CD4-positive, alpha-beta T cell treated with Interleukin-17A for 4 hours (primary cell): ENCODE data around the gene C12orf42.

Experiments used
- DNase-seq: peaks from one replicate; pipeline ENCODE4 v3.0.0-alpha.2; 2020; ENCODE audit warnings: mixed read lengths

C12orf42 gene

DNA sequence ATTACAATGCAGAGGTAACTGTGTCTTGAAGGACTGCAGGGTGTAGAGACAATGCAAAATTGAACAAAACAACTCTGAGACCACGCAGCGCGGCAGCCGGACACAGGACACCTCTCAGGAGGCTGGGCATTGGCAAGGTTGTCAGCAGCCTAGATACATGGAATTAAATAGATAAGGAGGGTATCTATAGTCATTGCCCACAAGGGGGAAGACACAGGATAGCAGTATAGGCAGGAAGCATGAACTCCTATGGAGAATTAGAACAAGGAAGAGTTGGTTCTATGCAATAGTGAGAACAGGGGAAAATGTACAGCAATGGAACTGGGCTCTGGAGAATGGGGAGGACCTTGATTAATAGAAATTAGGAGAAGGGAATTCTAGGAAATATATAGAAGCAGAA, 164.1 kb downstream of the C12orf42 start:
- no peak for DNase-seq

DNA sequence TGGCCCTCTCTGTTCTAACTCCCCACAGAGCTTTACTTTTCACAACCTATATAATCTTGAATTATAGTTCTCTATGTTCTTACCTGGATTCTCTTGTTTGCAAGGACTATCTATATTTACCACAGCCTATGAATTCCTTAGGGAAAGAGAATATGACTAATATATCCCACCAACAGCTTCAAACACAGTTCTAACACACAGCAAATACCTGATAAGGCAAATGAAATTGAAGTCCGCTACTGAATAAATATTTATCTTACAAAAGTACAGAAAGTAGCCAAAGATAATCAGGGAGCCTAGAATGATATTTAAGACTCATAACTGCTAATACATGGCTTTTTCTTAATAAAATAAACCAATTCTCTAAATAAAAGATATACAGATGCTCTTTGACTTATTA, 165.1 kb downstream of the C12orf42 start:
- DNase-seq, result no peak

GRCh38 chr12:103327676-103328075, 168.1 kb downstream of the C12orf42 start:
- no peak for DNase-seq

DNA sequence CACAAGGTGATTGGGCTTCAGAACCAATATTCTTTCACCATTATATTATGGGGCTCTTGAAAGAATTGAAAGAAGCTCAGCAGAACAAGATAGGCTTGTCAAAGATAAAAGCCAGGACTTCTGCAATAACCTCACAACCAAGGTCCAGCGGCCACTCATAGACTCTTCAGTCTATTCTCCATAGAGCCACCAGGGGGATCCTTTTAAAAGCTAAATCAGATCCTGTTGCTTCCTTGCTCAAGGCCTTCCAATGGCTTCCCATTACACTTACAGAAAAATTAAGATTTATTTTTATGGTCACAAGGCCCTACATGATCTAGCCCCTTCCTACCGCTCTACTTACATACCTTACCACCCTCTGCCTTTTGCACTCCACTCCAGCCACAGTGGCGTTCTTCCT, 169.6 kb downstream of the C12orf42 start:
- no peak for DNase-seq

DNA sequence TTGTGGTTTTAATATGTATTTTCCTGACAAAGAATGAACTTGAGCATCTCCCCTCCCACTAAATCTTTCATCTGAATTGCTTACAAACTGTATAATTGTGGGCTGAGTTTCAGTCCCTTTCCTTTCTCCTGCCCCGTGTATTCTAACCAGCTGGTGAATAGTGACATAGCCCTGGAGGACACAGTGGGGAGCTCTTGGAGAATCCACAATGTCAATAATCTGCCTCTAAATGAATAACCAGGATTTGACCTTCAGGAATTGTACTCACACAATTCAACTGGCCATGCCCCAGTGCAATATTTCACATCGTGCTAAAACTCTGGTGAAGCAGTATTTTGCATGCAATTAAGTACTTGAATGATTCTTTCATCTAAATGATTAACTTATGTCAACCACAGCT, 177.2 kb downstream of the C12orf42 start:
- DNase-seq, result no peak

DNA sequence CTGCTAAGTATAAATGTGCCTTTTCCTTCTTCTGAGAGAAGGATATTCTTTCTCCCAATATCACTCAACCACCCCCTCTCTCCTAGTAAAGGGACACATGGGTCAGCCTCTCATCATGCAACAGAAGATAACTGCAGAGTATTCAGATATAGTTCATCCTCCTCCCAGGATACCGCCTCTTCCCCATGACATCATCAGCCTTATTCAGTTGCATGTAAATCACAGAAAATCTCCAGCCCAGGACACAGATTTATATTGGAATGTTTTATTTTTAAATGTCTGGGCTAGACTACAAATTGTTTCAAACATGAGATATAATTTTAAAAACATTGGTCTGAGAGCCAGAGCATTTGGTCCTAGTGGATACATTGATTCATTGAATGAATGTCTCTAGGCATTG, 178.5 kb downstream of the C12orf42 start:
- no peak for DNase-seq

GRCh38 chr12:103314786-103315185, 181.0 kb downstream of the C12orf42 start:
- no peak for DNase-seq

GRCh38 chr12:103313894-103314293, 181.9 kb downstream of the C12orf42 start:
- DNase-seq, result no peak

GRCh38 chr12:103312742-103313354, 182.9 kb downstream of the C12orf42 start:
- no peak for DNase-seq

DNA sequence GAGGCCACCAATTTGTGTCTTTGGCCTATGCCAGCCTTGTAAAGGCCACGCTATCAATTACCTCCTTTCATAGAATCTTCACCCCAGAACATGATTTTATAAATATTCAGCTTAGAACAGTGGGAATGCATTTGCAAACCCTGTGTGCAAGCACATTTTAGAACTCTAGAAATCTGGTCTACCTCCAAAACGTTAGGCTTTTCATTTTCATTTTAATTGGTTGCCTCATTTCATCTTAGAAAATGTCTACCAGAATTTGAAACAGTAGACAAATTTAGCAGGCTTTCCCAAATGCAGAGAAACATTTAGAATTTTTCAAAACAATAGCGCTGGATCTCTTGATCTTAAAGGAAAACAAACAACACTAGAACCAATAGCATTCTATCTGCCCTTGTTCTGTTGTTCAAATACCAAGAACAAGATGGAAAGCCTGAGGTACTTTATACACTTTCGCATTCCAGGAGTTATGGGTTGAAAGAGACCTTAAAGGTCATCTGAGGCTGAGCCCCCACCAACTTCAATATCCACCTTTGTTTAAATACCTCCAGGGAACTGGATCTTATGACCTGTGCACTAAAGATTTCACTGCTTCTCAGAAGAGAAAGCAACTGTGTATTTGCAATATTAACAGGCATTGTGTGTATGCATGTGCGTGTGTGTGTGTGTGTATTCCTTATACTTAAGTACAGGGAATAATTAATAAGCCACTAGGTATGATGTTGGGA, 185.1 kb downstream of the C12orf42 start:
- no peak for DNase-seq

DNA sequence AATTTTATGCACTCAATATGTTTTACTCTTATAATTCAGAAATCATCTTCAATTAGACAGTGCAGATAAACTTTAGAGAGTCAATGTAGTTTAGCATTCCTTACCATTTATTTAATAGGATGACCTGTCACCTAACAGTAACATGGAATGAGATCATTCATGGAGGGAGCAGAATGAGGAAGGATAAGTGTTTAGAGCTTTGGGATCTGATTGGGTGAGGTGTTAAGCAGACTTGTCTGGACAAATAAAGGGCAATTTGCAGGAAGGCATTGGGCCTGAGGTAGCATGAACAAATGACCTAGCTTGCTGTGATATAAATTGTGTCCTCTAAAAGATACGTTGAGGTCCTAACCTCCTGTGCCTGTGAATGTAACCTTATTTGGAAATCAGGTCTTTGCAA, 187.4 kb downstream of the C12orf42 start:
- no peak for DNase-seq

DNA sequence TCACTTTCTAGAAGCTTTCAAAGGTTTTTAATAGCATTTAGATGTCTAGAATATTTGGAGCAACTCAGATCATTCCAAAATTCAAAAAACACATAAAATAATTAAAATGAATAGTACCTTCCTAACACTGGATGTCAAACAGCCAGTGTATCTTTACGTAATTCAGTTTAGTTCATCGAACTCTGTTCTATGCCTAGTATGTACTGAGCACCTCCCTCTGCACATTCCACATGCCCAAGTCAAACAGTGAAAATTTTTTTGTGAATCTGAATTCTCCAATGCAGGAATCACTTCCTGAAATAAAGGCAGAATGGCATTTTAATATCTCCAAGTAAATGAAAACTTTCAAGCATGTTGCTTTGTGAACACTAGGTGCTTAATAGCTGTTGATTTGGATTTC, 192.3 kb downstream of the C12orf42 start:
- no peak for DNase-seq

DNA sequence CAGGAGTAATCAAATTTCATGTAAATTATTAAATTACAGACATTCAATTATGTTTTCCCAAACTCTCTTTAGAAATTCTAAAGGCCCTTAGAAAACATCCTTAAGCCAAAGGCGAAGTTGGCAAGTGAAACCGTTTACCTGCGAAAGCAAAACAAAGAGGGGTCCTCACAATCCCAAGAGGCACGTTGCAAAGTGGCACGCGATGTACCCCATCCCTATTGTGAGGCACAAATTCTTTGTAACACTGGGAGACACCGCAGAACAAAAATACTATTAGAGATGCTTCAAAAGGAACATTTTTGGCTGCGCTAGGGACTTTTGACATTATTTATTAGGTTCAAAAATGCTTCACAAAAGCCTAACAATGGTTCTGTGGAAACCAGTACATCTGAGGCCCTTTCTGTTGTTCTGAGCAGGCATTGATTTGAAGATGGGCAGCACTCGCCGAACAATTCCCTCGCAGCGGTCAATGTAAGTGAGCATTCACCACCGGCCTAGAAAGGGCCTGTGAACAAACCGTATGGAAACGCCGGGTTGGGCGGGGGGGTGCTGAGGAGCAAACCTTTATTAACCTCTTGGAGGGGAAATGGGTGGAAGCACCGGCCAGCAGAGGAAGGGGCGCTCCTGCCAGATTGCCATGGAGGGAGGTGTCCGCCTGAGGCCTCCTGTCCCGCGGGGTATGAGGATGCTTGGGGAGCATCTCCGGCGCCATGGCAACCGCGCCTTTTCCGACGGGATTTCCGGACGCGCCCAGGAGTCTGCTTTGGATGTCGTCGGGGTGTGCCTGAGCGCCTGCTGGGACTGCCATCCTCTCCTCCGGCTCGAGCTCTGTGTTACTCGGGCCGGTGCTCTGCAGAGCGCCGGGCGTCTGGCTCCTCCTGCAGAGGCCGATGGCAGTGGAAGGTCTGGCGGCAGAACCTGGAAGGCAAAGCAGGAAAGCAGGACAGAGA, 193.9 kb downstream of the C12orf42 start:
- DNase-seq, result no peak

GRCh38 chr12:103288016-103288415, 207.8 kb downstream of the C12orf42 start:
- no peak for DNase-seq

DNA sequence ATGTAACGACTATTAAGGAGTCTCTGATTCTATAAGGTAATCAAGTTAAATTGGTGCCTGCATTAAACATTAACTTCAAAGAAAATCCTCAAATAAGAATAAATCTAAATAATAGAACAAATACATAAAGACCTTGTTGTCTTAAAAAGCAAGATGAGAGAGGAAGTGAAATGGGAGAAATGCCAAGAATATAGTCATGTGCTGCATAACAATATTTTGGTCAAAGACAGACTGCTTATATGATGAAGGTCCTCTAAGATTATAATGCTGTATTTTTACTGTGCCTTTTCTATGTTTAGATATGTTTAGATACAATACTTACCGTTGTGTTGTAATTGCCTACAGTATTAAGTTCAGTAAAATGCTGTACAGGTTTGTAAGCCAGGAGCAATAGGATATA, 213.6 kb downstream of the C12orf42 start:
- DNase-seq, result no peak

- no peak for DNase-seq
These were observed 216.3 kb downstream of the C12orf42 start for GRCh38 chr12:103279444-103279843.

GRCh38 chr12:103278329-103278728, 217.4 kb downstream of the C12orf42 start:
- no peak for DNase-seq

DNA sequence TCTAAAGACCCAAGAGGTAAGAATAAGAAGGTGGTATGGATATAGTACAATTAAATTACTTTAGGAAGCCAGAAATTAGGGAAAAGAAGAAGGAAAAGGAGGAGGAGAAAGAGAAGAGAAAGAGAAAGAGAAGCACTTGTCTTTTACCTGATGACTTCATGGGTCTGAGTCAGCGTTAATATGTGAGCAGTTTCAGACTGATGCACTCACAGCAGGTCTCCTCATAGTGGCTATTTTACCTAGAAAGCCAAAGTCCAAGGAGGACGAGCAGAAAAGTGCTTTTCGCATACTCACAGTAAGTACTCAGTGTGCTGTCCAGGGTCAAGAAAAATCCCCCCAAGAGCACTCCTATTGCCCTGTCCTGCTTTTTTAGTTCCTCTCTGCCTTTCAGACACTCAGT, 222.1 kb downstream of the C12orf42 start:
- DNase-seq, result no peak

DNA sequence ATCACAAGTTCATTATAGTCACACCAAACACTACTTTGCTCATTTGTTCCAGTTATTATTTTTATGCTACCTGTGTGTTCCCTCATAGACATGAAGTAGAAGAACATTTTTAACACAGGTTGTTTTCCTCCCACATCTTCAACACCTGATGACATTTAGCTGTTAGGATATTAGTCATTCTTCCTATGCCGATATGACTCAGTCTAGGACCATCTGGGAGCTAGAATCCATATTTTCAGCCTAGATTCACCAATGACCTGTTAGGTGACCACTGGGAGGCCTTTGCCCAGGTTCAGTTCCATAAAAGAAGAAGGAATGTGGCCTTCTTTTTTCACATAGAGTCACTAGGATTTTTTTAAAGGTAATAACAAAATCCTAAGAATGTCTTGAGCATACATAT, 222.8 kb downstream of the C12orf42 start:
- DNase-seq, result no peak

DNA sequence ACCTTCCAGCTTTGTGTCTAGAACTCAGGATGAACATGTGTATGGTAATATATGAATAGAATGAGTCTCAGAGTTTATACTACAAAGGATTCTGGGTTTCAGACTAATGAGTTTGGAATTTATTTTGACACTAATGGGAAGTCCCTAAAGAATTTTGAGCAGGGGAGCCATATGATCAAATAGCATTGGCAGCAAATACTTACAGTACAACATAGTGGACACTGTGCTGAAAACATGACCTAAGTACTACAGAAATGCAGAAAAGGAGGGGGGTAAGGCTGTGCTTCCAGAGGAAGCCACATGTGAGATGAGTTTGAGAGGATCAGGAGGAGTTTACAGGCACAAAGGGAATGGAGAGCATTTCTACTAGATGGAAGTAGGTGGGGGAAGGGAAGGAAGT, 225.8 kb downstream of the C12orf42 start:
- DNase-seq, result no peak

GRCh38 chr12:103268831-103269514, 226.8 kb downstream of the C12orf42 start:
- DNase-seq, result no peak

DNA sequence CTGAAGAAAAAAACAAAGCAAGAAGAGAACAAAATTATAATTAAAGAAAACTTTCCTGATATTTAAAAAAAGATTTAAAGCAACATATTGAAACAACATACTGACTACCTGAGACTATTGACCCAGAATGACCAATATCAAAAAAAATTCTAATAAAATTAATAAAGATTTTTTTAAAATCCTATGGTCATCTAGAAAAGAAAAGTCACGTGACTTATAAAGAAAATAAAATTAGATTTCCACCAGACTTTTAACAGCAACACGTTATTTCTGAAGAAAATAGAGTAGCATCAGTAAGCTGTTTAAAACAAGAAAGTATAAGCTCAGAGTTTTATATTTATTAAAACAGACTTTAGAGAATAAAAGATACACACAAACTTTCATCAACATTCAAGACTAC, 238.0 kb downstream of the C12orf42 start:
- no peak for DNase-seq
